NCI-H2171 treated with DMSO at 0.1 percent for 48 hours (cell line): Measurements from ENCODE around the gene MRPS5.
A peak's percentile ranks its signal among the peaks of the same experiment; 100 is the strongest.

Experiments
- DNase-seq: peaks from one replicate; lab custom pipeline; 2025; lab: John Stamatoyannopoulos, UW

The MRPS5 gene

DNA sequence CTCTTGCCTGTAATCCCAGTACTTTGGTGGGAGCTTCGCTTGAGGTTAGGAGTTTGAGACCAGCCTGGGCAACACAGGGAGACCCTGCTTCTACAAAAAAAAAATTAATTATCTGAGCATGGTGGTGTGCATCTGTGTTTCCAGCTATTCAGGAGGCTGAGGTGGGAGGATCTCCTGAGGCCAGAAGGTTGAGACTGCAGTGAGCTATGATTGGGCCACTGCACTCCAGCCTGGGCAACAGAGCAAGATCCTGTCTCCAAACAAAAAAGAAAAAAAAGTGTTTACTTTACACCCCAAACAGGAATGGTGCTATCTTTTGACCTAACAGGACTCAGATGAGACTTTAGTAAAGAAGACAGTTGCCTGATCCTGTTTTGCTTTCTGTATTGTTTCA lies 60.5 kb downstream of the MRPS5 start:
- no peak for DNase-seq

GRCh38 chr2:95060446-95061118 lies 61.0 kb downstream of the MRPS5 start:
- no peak for DNase-seq

GRCh38 chr2:95059656-95060370 lies 61.8 kb downstream of the MRPS5 start:
- DNase-seq, result no peak

DNA sequence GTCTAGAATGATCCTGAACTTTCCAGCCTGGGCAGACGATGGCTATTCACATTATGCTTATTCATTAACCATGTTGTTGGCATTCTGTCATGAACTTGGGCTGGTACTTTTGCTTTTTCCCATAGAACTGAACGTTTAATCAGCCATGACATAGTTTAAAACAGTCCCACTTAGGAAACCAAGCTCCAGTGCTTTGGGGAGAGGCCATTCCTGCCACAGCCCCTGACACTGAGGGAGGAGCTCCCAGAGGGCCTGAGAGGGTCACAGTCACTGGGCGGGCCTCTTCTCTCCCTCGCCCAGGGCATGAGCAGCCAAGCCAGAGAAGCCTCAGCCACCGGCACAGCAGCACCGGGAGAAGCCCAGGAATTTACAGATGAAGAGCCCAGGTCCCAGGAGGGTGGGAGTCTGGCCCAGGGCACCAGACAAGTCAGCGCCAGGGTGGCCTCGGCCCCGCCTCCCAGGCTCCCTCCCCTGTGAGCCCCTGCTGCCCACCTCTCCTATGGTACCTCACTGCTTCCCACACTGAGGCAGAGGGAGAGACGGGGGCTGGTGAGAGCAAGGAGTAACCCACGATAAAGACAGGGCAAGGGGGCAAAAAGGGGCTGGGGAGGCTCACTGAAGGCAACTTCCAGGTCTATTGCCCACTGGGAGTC lies 62.5 kb downstream of the MRPS5 start:
- no peak for DNase-seq

DNA sequence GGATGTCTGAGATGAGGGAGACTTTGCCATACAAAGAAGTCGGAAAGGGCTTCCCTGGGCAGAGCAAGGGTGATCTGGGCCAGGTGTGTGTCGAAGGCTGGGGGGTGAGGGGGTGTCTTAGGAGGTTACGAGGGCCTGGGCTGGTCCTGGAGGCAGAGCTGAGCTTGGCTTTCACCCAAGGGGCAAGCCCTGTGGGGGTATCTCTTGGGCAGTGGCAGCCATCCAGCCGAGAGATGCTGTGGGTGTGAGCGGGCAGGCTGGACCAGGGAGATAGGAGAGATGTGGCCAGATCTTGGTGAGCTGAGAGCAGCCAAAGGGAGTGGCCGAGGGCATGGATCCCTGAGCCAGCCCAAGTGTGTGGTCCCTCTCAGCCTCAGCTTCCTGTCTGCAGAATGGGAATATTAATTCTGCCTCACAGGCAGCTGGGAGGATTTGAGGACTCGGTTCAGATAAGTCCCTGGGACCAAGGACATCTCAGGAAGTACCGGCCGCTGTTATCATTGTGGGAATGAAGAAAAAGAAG lies 63.1 kb downstream of the MRPS5 start:
- no peak for DNase-seq

DNA sequence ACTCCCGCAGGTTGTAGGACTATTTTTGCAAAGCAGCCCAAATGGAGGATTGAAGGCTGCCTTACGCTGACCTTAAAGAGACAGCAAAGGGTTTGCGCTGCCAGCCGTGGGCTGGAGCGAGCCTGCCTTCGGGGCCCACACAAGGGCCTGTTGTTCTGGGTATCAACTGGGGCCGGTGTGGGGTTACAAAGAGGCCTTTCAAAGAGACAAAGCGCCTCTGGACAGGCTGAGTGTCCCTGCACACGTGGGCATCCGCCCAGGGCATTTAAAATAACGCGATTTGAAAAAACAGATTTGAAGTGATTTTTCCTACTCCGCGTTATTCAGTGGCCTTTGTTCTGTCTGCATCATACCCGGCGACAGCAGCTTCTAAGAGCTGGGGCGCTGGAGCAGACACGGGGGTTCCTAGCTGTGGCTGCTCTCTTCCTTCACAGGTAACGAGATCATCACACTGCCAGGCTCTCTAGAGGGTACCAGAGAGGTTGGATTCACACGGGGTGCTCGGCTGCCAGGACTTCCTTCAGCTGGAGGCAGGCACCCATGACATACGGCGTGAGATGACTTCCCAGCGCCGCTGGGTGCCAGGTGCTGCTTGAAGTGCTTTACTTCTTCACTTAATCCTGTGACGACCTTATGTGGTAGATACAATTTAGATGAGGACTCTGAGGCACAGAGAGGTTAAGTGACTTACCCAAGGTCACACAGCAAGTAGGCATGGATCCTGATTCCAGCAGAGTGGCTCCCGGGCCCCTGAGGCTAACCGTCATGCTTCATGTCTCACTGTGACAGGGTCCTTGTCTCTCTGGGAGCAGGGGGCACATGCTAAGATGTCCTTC lies 63.9 kb downstream of the MRPS5 start:
- no peak for DNase-seq

GRCh38 chr2:95056461-95057459 lies 64.8 kb downstream of the MRPS5 start:
- no peak for DNase-seq

GRCh38 chr2:95056044-95056443 lies 65.6 kb downstream of the MRPS5 start:
- DNase-seq, result no peak

DNA sequence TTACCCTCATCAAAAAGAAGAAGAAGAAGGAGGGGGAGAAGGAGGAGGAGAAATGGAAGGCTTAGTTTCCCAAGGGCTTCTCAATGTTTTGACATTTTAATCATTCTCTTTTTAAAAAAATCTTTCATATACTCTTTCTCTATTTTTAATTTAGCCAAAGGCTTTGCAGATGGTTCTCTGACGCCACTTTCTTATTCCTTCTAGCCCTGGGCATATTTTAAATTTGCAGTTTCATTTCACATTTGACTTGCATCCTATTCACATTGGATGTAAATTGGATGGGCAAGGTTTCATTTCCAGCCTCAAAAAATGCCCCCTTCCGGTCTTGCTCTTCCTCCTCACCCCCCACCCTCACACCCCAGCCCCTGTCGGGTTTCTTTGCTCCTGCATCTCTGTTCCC lies 66.3 kb downstream of the MRPS5 start:
- no peak for DNase-seq

GRCh38 chr2:95054016-95054415 lies 67.6 kb downstream of the MRPS5 start:
- peak; percentile 14 for DNase-seq

DNA sequence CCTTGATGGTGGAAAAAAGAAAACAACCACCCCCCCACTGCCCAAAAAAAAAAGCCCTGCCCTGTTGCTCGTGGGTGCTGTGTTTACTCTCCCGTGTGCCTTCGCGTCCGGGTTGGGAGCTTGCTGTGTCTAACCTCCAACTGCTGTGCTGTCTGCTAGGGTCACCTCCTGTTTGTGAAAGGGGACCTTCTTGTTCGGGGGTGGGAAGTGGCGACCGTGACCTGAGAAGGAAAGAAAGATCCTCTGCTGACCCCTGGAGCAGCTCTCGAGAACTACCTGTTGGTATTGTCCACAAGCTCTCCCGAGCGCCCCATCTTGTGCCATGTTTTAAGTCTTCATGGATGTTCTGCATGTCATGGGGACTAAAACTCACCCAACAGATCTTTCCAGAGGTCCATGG lies 68.1 kb downstream of the MRPS5 start:
- DNase-seq, result no peak

GRCh38 chr2:95052804-95053479 lies 68.7 kb downstream of the MRPS5 start:
- no peak for DNase-seq

GRCh38 chr2:95052307-95052706 lies 69.3 kb downstream of the MRPS5 start:
- no peak for DNase-seq

DNA sequence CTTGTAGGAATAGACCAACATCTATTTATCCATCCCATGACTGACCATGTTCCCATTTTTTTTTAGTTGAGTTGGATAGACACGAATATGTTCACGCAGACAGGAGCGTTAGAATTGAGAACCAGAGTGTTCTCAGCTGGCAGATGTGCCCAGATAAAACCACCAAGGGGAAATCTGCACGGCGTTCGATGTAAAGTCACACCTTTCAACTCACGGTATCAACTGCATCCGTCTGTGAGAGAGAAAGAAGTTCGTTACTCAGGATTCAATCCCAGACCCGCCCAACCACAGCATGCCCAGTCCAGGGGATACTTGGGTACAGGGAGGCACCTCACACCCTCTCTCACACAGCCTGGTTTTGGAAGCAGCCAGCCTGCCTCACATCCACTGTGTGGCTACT lies 70.0 kb downstream of the MRPS5 start:
- DNase-seq, result no peak

- no peak for DNase-seq
These were observed 71.0 kb downstream of the MRPS5 start for GRCh38 chr2:95050385-95051300.

GRCh38 chr2:95049961-95050360 lies 71.6 kb downstream of the MRPS5 start:
- no peak for DNase-seq

DNA sequence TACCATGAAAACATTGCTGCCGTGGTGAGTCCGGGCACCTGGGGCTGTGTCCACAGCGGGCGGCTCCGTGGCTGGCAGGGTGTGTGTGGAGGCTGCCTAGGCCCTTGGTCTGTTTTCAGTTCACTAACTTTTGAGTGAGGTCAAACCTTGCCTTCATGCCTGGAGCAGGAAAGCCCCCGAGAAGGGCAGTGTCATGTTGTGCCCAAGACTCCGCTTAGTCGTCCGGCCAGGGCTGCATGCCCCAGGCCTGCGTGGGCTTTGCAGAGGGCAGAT lies 72.0 kb downstream of the MRPS5 start:
- DNase-seq, result no peak

DNA sequence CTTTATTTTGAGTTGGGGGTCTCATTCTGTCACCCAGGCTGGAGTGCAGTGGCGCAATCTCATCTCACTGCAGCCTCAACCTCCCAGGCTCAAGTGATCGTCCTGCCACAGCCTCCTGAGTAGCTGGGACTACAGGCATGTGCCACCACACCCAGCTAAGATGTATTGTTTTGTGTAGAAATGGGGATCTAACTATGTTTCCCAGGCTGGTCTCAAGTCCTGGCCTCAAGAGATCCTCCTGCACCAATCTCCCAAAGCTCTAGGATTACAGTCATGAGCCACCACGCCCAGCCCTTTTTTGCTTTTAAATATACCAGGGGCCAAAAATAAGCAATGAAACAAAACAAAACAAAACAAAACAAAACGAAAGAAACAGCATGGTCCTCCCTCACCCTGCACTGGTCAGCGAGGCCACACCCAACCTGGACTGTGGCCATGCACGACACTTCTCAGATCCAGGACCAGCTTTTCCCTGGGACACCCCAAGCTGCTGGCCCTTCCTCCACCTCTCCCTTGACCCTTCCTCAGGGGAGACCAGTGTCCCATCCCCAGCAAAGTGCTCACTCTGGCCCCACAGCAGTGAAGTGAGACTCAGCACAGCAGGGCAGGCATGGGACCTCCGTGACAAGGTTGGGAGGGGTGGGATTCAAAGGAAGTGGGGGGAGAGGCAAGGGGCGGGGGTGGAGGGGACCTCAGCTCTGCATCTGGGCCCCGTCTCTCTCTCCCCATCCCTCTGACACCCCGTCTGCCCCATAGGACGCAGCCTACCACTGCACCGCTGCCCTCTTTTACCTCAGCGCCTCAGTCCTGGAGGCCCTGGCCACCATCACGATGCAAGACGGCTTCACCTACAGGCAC lies 72.6 kb downstream of the MRPS5 start:
- DNase-seq, result no peak
